RWPE1 (cell line): Measurements from ENCODE around the gene CACNA1B.

Source experiments
- CTCF ChIA-PET: fragments of 350-600 bp; sonication (Branson Sonifier 250); formaldehyde crosslinking; extraction: SDS; loops from one replicate; lab custom pipeline; 2021; lab: Yijun Ruan, JAX
- POLR2A ChIA-PET: fragments of 400-600 bp; formaldehyde crosslinking; extraction: SDS; loops from one replicate; lab custom pipeline; 2020; ENCODE audit warnings: antibody characterized with exemption; ENCODE audit not compliant: low non-redundant PET; lab: Yijun Ruan, JAX
- DNase-seq: peaks from one replicate; pipeline ENCODE4 v3.0.0; 2012; ENCODE audit warnings: low spot score
- H3K27ac ChIP-seq: fragments of 450-650 bp; 2 replicates; pipeline ENCODE4 v1.5.1; 2017
- CTCF ChIP-seq: fragments of 450-650 bp; conservative IDR thresholded peaks from 2 replicates; pipeline ENCODE4 v1.5.1; 2017; ENCODE audit warnings: low read depth, mild to moderate bottlenecking

The CACNA1B gene

DNA sequence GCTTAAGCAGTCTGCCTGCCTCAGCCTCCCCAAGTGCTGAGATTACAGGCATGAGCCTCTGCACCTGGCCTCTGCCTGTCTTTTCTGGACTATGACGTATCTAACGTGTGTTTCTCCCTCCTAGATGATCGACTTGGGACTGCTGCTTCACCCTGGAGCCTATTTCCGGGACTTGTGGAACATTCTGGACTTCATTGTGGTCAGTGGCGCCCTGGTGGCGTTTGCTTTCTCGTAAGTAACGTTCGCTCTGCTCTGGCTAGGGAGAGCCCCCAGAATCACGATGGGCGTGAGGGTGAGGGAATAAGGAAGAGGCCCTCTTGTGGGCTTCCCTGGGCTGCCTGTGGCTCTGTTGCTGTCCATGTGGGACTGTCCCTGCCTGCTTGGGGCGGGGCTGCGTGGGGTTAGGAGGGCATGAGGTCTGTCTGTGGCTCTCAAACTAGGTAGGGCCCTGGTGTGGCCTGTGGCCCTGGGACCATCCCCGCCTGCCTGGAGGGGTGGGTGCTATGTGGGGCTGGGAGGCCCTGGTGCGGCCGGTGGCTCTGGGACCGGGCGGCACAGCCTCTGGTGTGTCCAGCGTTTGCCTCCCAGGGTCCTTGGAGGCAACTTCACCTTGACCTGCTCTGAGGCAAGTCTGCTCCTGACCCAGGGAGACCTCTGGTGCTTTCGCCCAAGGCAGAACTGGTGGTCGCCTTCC lies 171.7 kb downstream of the CACNA1B start:
- ChIA-PET POLR2A (no interaction called here), CTCF (no interaction called here)
- no peak overlapping the region for H3K27ac ChIP-seq
- DNase-seq, result no peak
- TF ChIP-seq CTCF, result no peak

DNA sequence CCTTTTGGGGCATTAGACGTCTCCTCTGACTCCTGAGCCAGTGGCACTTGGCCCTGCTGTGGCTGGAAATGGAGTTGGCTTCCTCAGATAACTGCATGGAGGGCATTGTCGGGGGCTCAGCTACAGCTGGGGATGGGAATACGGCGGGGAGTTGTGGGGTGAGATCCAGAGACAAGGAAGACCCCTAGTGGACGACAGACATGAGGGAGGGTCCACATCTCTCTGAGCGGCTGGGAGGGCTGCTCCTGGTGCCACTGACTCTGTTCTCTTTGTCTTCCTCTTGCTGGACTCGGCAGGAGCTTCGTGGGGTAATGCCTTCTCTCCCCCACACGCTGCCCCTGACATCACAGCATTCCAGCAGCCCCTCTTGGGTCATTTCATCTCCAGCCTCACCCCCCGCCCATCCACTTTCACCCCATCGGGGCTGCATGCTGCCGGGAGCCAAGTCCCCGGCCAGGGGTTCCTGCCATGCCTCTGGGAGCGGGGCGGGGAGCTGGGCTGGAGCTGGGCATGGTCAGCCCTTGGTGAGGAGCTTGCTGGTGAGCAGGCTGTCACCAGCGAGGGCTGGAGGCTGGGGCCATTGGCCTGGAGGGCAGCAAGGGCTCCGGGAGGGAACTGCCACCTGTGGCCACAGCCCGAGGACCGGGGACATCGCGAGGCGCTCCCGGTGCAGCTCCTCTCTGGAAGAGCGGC lies 172.3 kb downstream of the CACNA1B start:
- CTCF ChIA-PET, result no interaction called here
- no peak for DNase-seq
- no peak overlapping the region for H3K27ac ChIP-seq
- no peak for TF ChIP-seq CTCF
- POLR2A ChIA-PET, result no interaction called here

DNA sequence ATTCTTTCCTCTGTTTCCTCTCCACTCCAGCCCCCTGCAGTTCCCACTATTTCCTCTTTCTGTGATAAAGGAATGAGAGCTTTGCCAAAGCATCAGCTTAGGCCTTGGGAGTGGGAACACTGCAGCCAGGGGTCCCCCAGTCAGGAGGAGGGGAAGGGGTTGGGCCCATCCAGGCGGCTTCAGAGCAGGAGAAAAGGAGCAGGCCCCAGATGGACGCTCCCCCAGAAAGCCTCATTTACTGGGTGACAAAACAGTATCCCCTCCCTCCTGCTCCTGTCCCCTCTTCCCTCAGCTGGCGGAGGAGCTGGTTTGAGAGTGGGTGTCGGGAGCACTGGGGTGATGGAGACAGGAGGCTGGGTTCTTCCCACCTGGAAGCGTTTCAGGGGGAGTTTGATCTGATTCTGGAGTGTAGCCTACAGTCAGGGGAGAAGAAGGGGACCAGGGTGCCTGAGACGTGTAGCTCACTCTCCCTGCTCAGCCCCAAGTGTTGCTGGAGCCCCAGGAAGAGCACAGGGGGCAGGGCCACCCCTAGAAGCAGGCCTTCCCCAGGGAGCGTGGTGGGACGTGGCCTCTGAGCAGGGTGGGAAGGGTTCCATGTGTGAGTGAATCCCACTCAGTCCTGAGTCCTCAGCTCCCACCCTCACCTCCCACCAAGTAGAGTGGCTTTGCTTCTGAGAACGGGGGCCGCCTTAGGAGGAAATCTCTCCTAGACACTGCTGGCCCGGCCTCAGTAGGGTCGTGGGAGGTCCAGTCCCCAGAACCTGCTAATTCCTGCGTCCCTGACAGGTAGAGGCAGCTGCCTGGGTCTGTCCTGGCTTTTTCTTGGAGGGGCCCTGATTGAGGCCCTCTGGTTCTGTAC lies 173.1 kb downstream of the CACNA1B start:
- no peak for DNase-seq
- H3K27ac ChIP-seq, result no peak overlapping the region
- CTCF ChIA-PET, result no interaction called here
- no peak for TF ChIP-seq CTCF
- POLR2A ChIA-PET, result no interaction called here

DNA sequence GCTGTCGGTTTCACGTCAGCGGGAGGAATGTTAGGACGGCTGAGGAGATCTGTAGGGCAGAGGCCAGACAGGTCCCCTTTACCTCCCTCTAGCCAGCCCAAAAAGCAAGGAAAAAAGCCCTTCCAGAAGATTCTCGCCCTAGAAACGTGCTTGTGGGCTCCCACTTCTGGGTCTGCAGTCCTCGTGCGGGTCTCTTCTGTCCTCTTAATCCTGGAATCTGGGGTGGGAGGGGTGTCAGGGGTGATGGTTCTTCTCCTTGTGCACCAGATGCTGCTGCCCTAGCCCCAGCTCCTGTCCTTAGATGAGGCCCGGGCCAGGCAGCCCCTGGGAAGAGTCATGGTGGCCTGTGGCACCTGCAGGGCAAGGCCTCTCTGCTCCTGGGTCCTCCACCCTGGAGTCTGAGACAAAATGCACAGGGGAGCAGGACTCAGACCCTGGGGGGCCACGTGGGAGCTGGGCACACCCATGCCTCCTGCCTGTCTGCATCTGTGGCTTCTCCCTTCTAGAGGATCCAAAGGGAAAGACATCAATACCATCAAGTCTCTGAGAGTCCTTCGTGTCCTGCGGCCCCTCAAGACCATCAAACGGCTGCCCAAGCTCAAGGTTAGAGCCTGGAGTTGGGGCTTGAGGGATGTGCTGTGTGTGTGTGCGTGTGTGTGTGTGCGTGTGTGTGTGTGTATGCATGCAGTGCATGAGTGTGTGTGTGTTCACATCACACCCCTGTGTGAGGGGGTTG lies 174.2 kb downstream of the CACNA1B start:
- no peak for DNase-seq
- TF ChIP-seq CTCF, result no peak
- CTCF ChIA-PET, result no interaction called here
- POLR2A ChIA-PET, result no interaction called here
- H3K27ac ChIP-seq, result no peak overlapping the region

DNA sequence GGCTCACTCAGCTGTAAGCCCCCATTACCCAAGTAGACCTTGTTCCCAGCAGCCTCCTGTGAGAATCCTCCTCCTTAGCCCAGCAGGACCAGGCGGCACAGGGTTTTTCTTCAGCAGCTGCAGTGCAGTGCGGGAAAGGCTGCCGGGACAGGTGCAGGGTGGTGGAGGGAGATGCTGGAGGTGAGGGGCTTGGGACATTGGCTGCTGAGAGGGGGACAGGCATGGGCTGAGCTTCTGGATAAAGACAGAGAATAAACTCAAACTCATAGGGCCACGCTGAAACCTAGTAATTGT lies 174.7 kb downstream of the CACNA1B start:
- POLR2A ChIA-PET, result no interaction called here
- CTCF ChIA-PET, result no interaction called here

More for the DNA sequence above, 174.7 kb downstream of the CACNA1B start:
- TF ChIP-seq CTCF, result no peak
- no peak overlapping the region for H3K27ac ChIP-seq
- no peak for DNase-seq
